ENCODE measurements around the gene KDM4B. TPM values are rescaled to one million over a fixed set of nuclear protein-coding genes. Genes with fewer than 3 reads are reported as not detected.
A peak's percentile ranks its signal among the peaks of the same experiment; 100 is the strongest.

KDM4B gene
- total RNA-seq, 2 donors from 2014 or later = 33.8 to 83.5 TPM

GRCh38 chr19:5005096-5005495 lies 36.2 kb downstream of the KDM4B start:
- Mint-ChIP-seq H3K27ac (no peak overlapping the region), H3K4me1 (peaks cover 23% of the 10 kb centered on the region), H3K9me3 (no peaks in the 10 kb centered on the region), H3K4me3 (no peak overlapping the region), H3K36me3 (ENCODE audit: low read depth) (peaks cover 23% of the 10 kb centered on the region), H3K27me3 (no peaks in the 10 kb centered on the region)
- ATAC-seq (replicated peaks) = no peak

GRCh38 chr19:5006201-5006600 lies 37.3 kb downstream of the KDM4B start:
- H3K27ac Mint-ChIP-seq = no peak overlapping the region
- peaks cover 15% of the 10 kb centered on the region for H3K4me1 Mint-ChIP-seq
- no peaks in the 10 kb centered on the region for H3K27me3 Mint-ChIP-seq
- ATAC-seq (replicated peaks) = no peak
- no peaks in the 10 kb centered on the region for H3K9me3 Mint-ChIP-seq
- H3K36me3 Mint-ChIP-seq (ENCODE audit: low read depth) = peaks cover 25% of the 10 kb centered on the region
- no peak overlapping the region for H3K4me3 Mint-ChIP-seq

- Mint-ChIP-seq H3K9me3 (no peaks in the 10 kb centered on the region), H3K4me3 (no peak overlapping the region), H3K36me3 (ENCODE audit: low read depth) (peaks cover 25% of the 10 kb centered on the region), H3K4me1 (peaks cover 10% of the 10 kb centered on the region), H3K27me3 (no peaks in the 10 kb centered on the region), H3K27ac (no peak overlapping the region)
- no peak for ATAC-seq (replicated peaks)
These were observed 37.9 kb downstream of the KDM4B start for GRCh38 chr19:5006821-5007220.

- H3K36me3 Mint-ChIP-seq (ENCODE audit: low read depth) = peaks cover 26% of the 10 kb centered on the region
- no peak overlapping the region for H3K27ac Mint-ChIP-seq
- ATAC-seq (replicated peaks) = no peak
- no peaks in the 10 kb centered on the region for H3K4me1 Mint-ChIP-seq
- no peak overlapping the region for H3K4me3 Mint-ChIP-seq
- H3K27me3 Mint-ChIP-seq = no peaks in the 10 kb centered on the region
- H3K9me3 Mint-ChIP-seq = no peaks in the 10 kb centered on the region
These were observed 42.7 kb downstream of the KDM4B start for GRCh38 chr19:5011476-5012238.

GRCh38 chr19:5012688-5013457 lies 44.0 kb downstream of the KDM4B start:
- Mint-ChIP-seq H3K4me1 (no peaks in the 10 kb centered on the region), H3K36me3 (ENCODE audit: low read depth) (peaks cover 29% of the 10 kb centered on the region), H3K4me3 (no peak overlapping the region), H3K9me3 (no peaks in the 10 kb centered on the region), H3K27ac (no peak overlapping the region), H3K27me3 (no peaks in the 10 kb centered on the region)
- no peak for ATAC-seq (replicated peaks)

GRCh38 chr19:5013761-5014160 lies 44.8 kb downstream of the KDM4B start:
- H3K36me3 Mint-ChIP-seq (ENCODE audit: low read depth) = peaks cover 24% of the 10 kb centered on the region
- no peak for ATAC-seq (replicated peaks)
- H3K4me3 Mint-ChIP-seq = no peak overlapping the region
- H3K9me3 Mint-ChIP-seq = no peaks in the 10 kb centered on the region
- H3K4me1 Mint-ChIP-seq = no peaks in the 10 kb centered on the region
- no peak overlapping the region for H3K27ac Mint-ChIP-seq
- H3K27me3 Mint-ChIP-seq = no peaks in the 10 kb centered on the region

GRCh38 chr19:5014941-5015340 lies 46.0 kb downstream of the KDM4B start:
- H3K36me3 Mint-ChIP-seq (ENCODE audit: low read depth) = peaks cover 21% of the 10 kb centered on the region
- H3K9me3 Mint-ChIP-seq = no peaks in the 10 kb centered on the region
- no peaks in the 10 kb centered on the region for H3K4me1 Mint-ChIP-seq
- H3K4me3 Mint-ChIP-seq = no peak overlapping the region
- no peak for ATAC-seq (replicated peaks)
- no peaks in the 10 kb centered on the region for H3K27me3 Mint-ChIP-seq
- H3K27ac Mint-ChIP-seq = no peak overlapping the region

- Mint-ChIP-seq H3K27me3 (no peaks in the 10 kb centered on the region), H3K4me3 (no peak overlapping the region), H3K27ac (no peak overlapping the region), H3K4me1 (no peaks in the 10 kb centered on the region), H3K36me3 (ENCODE audit: low read depth) (peaks cover 18% of the 10 kb centered on the region), H3K9me3 (no peaks in the 10 kb centered on the region)
- no peak for ATAC-seq (replicated peaks)
These were observed 47.4 kb downstream of the KDM4B start for GRCh38 chr19:5016268-5016667.

- H3K27ac Mint-ChIP-seq = no peak overlapping the region
- H3K27me3 Mint-ChIP-seq = no peaks in the 10 kb centered on the region
- peaks cover 18% of the 10 kb centered on the region for H3K36me3 Mint-ChIP-seq (ENCODE audit: low read depth)
- no peak for ATAC-seq (replicated peaks)
- H3K4me1 Mint-ChIP-seq = no peaks in the 10 kb centered on the region
- no peaks in the 10 kb centered on the region for H3K9me3 Mint-ChIP-seq
- H3K4me3 Mint-ChIP-seq = no peak overlapping the region
These were observed 47.9 kb downstream of the KDM4B start for GRCh38 chr19:5016781-5017180.

- no peak overlapping the region for H3K27ac Mint-ChIP-seq
- no peaks in the 10 kb centered on the region for H3K4me1 Mint-ChIP-seq
- no peak overlapping the region for H3K4me3 Mint-ChIP-seq
- peaks cover 18% of the 10 kb centered on the region for H3K36me3 Mint-ChIP-seq (ENCODE audit: low read depth)
- ATAC-seq (replicated peaks) = no peak
- H3K27me3 Mint-ChIP-seq = no peaks in the 10 kb centered on the region
- no peaks in the 10 kb centered on the region for H3K9me3 Mint-ChIP-seq
These were observed 48.3 kb downstream of the KDM4B start for GRCh38 chr19:5017235-5017634.

- ATAC-seq (replicated peaks) = no peak
- Mint-ChIP-seq H3K36me3 (ENCODE audit: low read depth) (peaks cover 18% of the 10 kb centered on the region), H3K4me3 (no peak overlapping the region), H3K27me3 (no peaks in the 10 kb centered on the region), H3K9me3 (no peaks in the 10 kb centered on the region), H3K27ac (no peak overlapping the region), H3K4me1 (no peaks in the 10 kb centered on the region)
These were observed 49.5 kb downstream of the KDM4B start for GRCh38 chr19:5018224-5019015.

- Mint-ChIP-seq H3K36me3 (ENCODE audit: low read depth) (peaks cover 18% of the 10 kb centered on the region), H3K27ac (no peak overlapping the region), H3K4me3 (no peak overlapping the region), H3K9me3 (no peaks in the 10 kb centered on the region), H3K4me1 (no peaks in the 10 kb centered on the region), H3K27me3 (no peaks in the 10 kb centered on the region)
- no peak for ATAC-seq (replicated peaks)
These were observed 51.5 kb downstream of the KDM4B start for GRCh38 chr19:5020368-5020767.

- H3K9me3 Mint-ChIP-seq = no peaks in the 10 kb centered on the region
- no peaks in the 10 kb centered on the region for H3K4me1 Mint-ChIP-seq
- no peak overlapping the region for H3K4me3 Mint-ChIP-seq
- H3K27me3 Mint-ChIP-seq = no peaks in the 10 kb centered on the region
- H3K36me3 Mint-ChIP-seq (ENCODE audit: low read depth) = peaks cover 13% of the 10 kb centered on the region
- no peak overlapping the region for H3K27ac Mint-ChIP-seq
- no peak for ATAC-seq (replicated peaks)
These were observed 52.1 kb downstream of the KDM4B start for GRCh38 chr19:5021046-5021445.

GRCh38 chr19:5022066-5022860 lies 53.4 kb downstream of the KDM4B start:
- Mint-ChIP-seq H3K36me3 (ENCODE audit: low read depth) (peaks cover 3% of the 10 kb centered on the region), H3K27ac (peak overlapping the region; percentile 56), H3K4me1 (no peaks in the 10 kb centered on the region), H3K9me3 (no peaks in the 10 kb centered on the region), H3K27me3 (no peaks in the 10 kb centered on the region), H3K4me3 (no peak overlapping the region)
- ATAC-seq (replicated peaks) = no peak

Data from activated T-helper 17 cell treated with anti-CD3 and anti-CD28 coated beads, Interleukin-2, amount 50 U/mL, for 72 hours (primary cell).